ENCODE results near the gene PREB.

The PREB gene

DNA sequence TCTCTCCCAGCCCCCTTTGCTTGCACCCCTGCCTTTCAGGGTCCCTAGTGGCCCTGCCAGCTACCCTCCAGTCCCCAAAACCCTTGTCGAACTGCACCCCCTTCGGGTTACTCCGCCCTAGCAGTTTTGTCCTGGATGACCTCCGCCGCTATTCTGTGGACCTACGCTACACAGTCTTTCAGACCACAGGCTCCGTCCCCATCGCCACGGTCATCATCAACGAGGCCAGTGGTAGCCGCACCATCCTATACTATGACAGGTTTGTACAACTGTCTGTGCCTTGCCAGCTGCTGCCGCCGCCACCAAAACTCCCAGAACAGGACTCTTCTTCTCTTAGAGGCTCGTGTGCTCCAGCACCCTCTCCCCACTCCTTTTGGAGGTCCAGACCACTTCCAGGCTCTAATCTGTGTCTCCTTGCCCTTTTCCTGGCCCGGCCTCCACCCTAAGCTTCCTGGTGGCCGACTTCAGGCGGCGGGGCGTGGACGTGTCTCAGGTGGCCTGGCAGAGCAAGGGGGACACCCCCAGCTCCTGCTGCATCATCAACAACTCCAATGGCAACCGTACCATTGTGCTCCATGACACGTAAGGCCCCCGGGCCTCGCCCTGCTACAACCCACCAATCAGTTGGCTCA is 40.0 kb downstream of the PREB start:
- no peak for DNase-seq (ENCODE audit: low read depth)

DNA sequence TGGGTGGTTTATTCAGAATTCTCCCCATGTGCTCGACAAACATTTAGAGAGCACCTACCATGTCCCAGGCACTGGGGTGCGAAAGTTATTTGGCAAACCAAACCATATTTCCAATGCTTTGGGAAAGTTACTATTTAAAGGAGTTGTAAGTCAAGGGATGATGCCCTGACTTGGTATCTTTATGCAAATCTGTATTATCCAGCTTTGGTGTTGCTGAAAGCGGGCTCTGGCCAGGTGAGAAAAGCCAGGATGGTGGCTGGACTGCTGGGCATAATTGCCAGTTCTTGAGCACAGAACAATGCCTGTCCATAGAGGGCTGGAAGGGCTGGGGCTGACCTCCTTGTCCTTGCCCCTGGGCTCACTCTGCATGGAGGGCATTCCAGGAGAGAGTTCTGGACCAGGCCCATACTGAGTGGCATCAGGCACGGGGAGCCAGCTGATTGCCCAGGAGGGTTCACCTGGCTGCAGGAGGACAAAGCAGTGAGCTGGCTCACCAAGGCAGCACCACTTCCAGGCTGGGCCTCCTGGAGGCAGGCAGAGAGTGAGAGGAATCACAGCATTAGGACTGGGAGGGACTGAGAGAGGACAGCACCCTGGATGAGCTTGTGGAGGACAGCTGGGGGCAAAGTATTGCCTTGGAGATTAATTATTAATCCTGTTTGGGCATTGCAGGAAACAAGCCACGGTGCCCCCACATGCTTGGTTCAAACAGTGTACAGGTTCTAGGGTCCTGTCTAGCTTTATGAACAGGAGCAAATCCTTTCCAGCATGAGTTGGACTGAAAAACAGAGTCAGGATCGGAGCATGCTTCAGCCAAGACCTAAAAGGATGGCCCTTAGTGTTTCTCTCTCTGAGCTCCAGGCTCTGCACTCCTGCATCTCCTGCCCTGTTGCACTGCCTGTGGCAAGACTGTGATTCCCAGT is 40.7 kb downstream of the PREB start:
- DNase-seq (ENCODE audit: low read depth) = no peak

DNA sequence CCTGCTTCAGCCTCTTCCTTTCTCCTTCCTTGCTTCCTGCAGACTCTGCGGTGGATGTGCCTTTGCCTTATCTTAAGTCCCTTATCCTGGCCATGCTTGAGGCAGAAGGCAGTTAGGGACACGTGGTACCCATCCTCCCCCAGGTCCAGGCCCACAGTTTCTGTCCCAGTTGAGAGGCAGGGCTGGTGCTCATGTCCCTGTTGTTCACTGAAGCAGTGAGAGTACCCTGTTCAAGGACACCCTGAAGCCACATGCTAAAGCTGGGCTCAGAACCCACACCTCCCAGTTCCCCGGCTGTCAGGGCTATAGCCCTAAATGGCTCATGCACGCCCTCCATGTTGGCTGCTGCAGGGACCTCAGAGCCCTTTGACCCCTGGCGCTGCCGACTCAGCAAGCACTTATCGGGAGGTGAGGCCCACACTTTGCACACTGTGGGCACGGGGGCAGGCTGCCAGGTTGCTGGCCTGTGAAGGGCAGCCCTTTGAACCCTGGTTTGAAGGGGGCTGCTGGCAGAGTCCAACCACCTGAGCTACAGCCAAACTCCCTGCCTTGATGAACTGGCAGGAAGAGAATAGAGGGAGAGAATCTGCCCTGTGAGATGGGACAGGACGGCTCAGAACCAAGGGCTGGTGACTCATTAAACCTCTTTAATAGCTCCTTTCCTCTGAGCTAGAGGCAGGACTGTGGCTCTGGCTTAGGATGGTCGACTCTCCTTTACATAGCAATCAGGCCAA is 41.6 kb downstream of the PREB start:
- DNase-seq (ENCODE audit: low read depth) = no peak

DNA sequence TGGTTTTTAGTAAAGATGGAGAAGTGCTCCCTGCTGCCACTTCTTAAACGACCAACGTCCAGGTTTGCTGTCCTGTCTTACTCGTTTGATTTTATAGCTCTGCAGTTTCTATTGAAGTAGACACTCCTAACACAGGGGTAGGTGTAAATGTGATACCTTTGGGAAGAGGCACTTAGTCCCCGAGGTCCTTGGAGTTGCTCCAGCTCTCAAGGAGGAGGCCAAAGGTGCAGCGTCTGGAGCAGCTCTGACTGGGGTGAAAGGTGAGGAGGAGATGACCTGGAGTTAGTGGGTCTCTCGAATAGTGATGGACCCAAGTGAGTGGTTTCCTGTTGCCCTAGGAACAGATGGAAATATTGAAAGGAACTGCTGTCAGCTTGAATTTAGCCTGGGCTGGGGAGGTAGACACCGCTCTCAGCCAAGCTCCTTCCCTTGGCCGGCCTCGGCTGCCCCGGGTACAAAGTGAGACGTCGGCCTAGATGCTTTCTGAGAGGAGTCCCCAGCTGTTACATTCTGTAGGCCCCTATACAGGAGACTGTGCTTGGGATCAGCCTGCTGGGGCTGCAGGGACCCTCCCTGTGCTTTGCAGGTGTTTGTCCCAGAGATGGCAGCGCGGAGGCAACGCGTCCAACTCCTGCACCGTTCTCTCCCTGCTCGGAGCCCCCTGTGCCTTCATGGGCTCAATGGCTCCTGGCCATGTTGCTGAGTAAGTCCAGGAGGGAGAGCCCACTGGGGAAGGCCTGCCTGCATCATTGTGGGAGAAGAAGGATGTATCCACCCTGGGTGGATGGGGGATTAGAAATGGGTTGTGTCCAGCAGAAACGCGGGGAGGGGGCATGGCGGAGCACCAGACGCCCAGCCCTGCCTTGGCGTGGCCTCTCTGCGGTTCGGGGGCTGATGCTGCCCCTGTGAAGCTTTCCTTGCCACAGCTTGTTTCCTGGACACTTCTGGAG is 42.4 kb downstream of the PREB start:
- DNase-seq (ENCODE audit: low read depth) = no peak

DNA sequence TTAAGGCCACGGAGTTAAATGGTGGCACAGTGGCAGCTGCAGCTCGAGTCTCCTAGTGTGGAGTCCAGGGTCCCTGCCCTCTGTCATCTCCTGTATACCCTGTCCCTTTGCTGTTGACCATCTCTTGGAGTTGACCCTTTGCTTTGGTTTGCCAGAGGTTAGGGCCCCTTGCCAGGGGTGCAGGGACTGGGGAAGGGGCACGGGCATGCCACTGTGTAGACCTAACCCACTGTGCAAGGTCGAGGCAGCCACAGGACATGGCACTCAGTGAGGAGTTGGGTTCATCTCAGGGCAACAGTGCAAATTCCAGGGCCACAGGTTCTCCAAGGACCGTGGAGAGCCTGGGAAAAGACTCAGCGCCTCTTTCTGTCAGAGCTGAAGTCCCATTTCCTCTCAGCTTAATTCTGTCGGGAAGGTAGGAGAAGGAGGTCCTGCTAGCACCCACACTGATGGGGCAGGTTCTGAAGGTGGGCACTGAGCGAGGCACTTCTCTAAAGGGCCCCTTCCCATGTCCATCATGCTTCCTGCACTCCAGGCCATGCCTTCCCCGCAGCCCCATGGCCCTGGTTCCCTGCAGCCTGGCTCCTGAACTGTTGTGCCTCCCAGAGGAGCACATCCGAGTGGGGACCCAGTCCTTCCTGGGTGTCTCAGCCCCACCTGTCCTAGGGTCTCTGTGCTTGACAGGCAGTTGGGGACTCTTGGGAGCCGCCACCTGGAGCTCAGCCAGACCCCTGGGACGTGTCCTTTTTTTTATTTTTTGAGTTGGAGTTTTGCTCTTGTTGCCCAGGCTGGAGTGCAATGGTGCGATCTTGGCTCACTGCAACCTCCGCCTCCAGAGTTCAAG is 45.1 kb downstream of the PREB start:
- no peak for DNase-seq (ENCODE audit: low read depth)

DNA sequence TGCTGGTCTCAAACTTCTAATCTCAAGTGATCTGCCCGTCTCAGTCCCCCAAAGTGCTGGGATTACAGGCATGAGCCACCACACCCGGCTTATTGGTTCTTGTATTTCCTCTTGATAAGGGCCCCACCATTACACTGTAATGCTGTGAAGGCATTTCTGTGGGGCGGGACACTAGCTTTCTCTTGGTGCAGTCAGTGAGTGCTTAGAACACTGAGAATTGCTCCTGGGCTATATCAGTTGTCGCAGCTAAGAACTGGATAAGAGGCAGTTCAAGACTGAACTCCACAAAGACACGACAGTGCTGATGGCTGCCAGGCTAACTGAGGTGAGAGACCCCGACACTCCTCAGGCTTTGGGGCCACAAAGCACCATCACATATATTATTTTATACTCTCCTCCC is 45.8 kb downstream of the PREB start:
- DNase-seq (ENCODE audit: low read depth) = no peak

DNA sequence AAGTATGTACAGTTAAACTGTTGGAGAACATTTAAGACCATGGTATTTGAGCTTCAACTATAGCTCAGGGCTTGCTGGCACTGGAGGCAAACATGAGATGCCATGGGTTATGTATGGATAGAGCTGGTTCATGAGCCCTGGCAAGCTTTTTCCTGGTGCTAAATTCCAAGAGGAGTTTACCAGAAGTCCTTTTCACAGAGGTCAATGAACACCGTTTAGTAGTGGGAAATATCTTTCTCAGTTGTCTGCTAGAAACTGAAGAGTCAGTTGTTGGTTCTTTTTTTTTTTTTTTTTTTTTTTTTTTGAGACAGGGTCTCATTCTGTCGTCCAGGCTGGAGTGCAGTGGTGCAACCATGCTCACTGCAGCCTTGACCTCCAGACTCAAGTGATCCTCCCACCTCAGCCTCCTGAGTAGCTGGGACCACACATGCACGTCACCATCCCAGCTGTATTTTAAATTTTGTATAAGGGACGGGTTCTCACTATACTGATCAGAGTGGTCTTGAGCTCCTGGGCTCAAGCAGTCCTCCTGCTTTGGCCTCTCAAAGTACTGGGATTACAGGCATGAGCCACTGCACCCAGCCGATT is 46.5 kb downstream of the PREB start:
- DNase-seq (ENCODE audit: low read depth) = no peak

DNA sequence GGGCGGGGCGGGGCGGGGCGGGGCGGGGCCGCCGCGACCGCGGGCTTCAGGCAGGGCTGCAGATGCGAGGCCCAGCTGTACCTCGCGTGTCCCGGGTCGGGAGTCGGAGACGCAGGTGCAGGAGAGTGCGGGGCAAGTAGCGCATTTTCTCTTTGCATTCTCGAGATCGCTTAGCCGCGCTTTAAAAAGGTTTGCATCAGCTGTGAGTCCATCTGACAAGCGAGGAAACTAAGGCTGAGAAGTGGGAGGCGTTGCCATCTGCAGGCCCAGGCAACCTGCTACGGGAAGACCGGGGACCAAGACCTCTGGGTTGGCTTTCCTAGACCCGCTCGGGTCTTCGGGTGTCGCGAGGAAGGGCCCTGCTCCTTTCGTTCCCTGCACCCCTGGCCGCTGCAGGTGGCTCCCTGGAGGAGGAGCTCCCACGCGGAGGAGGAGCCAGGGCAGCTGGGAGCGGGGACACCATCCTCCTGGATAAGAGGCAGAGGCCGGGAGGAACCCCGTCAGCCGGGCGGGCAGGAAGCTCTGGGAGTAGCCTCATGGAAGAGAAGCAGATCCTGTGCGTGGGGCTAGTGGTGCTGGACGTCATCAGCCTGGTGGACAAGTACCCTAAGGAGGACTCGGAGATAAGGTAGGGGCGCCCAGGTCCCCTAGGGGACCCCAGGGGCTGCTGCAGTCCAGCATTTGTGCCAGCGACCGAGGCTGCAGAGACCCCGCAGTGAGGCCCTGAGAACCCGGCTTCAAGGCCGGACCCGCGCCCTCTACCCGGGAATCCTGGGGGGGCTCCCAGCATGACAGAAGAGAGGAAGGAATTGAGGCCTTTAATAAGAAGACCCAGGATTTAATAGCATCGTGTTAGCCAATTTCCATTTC is 47.5 kb downstream of the PREB start, which contains the start of gene KHK:
Gene KHK (plus strand): TSS at position 49 of the 870 bp plus-strand sequence. CDS start 488 bp downstream, at position 537.
- no peak for DNase-seq (ENCODE audit: low read depth)

DNA sequence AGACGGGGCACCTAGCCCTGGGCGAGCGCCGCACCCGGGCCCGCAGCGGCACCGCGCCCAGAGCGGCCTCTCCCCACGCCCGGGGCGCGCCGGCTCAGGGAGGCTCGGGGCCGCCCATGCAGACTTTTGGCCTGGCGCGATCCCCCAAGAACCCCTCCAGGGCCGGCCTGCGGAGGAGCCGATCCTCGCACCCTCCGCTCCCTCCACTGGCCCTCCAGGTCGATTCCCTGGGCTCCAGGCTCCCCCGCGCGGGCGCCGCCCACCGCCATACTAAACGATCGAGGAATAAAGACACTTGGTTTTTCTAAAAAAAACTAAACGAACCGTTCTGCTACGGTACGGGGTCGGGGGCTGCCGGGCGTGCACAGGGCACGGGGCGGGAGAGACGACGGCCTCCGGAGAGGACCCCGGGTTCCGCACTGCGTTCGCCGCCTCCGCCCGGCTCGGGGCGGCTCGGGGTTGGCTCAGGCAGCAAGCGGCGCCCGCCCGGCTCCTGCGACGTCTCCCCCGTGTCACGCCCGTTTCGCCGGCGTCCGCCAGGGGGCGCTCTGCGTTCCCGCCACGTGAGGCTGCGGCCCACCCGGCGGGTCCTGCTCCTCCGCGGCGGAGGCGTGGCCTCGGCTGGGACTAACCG is 48.2 kb downstream of the PREB start:
- DNase-seq (ENCODE audit: low read depth) = peak; percentile 99

DNA sequence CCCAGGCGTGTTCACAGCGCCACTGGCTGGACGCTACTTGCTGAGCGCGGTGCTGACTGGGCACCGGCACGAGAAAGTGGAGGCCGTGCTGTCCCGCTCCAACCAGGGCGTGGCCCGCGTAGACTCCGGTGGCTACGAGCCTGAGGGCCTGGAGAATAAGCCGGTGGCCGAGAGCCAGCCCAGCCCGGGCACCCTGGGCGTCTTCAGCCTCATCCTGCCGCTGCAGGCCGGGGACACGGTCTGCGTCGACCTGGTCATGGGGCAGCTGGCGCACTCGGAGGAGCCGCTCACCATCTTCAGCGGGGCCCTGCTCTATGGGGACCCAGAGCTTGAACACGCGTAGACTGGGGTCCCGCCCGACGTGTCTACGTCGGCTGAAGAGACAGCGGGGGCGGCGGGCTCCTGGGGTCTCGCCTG is 48.8 kb downstream of the PREB start:
- DNase-seq (ENCODE audit: low read depth) = peak; percentile 14

DNA sequence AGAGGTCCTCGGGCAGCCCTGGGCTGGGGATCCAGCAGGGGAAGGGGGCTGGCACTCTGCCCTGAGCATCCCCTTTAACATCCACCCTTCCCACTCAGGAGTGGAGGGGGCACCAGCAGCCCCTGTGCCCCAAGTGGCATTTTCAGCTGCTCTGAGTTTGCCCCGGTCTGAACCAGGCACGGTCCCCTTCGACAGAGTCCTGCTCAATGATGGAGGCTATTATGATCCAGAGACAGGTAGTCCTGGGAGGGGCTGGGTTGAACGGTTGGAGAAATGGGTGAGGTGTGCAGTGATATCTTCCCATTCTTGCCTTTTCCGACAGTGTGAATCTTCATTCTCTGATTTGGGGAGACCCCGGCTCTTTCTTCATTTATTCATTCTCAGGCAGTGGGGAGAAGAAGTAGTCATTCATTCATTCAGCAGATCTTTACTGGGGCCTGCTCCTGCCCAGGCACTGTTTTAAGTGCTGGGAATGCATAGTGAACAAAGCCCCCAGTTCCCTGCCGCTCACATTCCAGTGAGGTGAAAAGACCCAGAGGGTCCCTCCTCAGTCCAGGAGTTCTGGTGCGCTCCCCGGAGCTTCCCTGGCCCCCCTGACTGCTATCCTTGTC is 49.3 kb downstream of the PREB start:
- DNase-seq (ENCODE audit: low read depth) = no peak

DNA sequence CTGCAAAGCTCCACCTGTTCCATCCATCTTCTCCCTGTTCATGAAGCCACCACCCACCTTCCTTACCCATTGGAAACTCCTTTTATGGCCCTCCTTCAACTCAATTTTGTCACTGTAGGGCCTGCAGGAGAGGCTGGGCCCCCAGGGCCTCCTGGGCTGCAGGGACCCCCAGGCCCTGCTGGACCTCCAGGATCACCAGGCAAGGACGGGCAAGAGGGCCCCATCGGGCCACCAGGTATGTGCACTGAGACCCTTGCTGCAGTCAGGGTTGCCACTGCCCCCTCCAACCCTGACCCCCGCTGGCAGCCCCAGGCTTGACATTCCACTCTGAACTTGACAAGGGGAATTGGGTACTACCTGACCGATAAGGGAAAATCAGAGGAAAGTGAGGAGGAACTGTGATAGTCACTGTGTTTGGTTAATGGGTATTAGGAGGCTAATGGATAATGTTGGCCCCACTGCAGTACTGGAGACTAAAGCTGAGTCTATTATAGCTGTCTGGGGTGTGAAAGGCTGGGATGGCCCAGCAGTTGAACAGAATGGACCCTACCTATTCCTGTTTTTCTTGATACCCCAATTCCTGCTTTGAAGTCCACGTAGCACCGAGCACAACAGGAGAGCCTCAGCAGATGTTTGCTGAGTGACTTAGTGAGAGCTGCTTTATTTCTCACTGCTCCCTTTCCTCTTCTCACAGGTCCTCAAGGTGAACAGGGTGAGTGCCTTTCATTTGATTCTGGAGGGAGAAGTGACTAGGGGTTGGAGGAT is 50.0 kb downstream of the PREB start:
- no peak for DNase-seq (ENCODE audit: low read depth)

DNA sequence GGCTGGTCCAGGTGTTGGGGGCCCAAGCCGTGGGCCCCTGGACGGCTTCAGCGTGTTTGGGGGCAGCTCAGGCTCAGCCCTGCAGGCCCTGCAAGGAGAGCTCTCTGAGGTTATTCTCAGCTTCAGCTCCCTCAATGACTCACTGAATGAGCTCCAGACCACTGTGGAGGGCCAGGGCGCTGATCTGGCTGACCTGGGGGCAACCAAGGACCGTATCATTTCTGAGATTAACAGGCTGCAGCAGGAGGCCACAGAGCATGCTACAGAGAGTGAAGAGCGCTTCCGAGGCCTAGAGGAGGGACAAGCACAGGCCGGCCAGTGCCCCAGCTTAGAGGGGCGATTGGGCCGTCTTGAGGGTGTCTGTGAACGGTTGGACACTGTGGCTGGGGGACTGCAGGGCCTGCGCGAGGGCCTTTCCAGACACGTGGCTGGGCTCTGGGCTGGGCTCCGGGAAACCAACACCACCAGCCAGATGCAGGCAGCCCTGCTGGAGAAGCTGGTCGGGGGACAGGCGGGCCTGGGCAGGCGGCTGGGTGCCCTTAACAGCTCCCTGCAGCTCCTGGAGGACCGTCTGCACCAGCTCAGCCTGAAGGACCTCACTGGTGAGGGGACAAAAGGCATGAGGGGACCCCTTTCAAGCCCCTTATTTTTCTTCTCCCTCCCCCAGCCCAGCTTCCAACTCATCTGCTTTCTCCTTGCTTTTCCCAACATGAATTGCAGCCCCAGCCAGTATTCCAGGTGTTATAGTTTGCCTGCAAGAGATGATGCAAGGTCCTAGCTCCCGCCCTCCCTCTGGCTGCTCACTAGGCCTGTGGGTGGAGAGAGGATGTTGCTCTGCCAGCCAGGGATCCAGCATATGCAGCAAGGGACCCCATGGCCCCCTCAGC is 50.8 kb downstream of the PREB start:
- DNase-seq (ENCODE audit: low read depth) = no peak

DNA sequence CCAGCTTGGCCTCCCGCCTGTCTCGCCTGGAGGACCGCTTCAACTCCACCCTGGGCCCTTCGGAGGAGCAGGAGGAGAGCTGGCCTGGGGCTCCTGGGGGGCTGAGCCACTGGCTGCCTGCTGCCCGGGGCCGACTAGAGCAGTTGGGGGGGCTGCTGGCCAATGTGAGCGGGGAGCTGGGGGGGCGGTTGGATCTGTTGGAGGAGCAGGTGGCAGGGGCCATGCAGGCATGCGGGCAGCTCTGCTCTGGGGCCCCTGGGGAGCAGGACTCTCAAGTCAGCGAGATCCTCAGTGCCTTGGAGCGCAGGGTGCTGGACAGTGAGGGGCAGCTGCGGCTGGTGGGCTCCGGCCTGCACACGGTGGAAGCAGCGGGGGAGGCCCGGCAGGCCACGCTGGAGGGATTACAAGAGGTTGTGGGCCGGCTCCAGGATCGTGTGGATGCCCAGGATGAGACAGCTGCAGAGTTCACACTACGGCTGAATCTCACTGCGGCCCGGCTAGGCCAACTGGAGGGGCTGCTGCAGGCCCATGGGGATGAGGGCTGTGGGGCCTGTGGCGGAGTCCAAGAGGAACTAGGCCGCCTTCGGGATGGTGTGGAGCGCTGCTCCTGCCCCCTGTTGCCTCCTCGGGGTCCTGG is 51.5 kb downstream of the PREB start:
- no peak for DNase-seq (ENCODE audit: low read depth)

DNA sequence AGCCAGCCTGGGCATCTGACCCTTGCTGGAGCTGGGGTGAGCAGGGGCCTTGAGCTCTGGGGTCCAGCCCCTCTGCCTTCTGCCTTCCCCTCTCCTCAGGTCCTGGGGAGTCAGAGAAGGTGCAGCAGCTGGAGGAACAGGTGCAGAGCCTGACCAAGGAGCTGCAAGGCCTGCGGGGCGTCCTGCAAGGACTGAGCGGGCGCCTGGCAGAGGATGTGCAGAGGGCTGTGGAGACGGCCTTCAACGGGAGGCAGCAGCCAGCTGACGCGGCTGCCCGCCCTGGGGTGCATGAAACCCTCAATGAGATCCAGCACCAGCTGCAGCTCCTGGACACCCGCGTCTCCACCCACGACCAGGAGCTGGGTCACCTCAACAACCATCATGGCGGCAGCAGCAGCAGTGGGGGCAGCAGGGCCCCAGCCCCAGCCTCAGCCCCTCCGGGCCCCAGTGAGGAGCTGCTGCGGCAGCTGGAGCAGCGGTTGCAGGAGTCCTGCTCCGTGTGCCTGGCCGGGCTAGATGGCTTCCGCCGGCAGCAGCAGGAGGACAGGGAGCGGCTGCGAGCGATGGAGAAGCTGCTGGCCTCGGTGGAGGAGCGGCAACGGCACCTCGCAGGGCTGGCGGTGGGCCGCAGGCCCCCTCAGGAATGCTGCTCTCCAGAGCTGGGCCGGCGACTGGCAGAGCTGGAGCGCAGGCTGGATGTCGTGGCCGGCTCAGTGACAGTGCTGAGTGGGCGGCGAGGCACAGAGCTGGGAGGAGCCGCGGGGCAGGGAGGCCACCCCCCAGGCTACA is 52.3 kb downstream of the PREB start:
- DNase-seq (ENCODE audit: low read depth) = no peak
